ENCODE data around the gene MRPS24. TPM values are rescaled to one million over a fixed set of nuclear protein-coding genes. Genes with fewer than 3 reads are reported as not detected.
"Not testable (repeated sequence)": the region's sequence is repeated elsewhere in the genome, so short reads cannot be mapped to it uniquely, and the experiment has no call there.

MRPS24 gene
- total RNA-seq, 1 donor from 2014 or later: 225 TPM

- H3K4me3 ChIP-seq (ENCODE audit: low read depth, low read length): no peak overlapping the region
- DNase-seq (ENCODE audit: low read depth): no peak
- no peak for TF ChIP-seq CTCF (conservative IDR thresholded peaks at IDR 0.05; ENCODE audit: low read depth, low read length)
Observed at GRCh38 chr7:43844257-43844656, 25.1 kb downstream of the MRPS24 start.

- no peak for DNase-seq (ENCODE audit: low read depth)
- no peak overlapping the region for H3K4me3 ChIP-seq (ENCODE audit: low read depth, low read length)
- no peak for TF ChIP-seq CTCF (conservative IDR thresholded peaks at IDR 0.05; ENCODE audit: low read depth, low read length)
Observed at GRCh38 chr7:43843296-43843695, 26.0 kb downstream of the MRPS24 start.

GRCh38 chr7:43838201-43838658, 31.1 kb downstream of the MRPS24 start:
- peak overlapping the region; percentile 49 for H3K4me3 ChIP-seq (ENCODE audit: low read depth, low read length)
- no peak for TF ChIP-seq CTCF (conservative IDR thresholded peaks at IDR 0.05; ENCODE audit: low read depth, low read length)
- no peak for DNase-seq (ENCODE audit: low read depth)

- TF ChIP-seq CTCF (conservative IDR thresholded peaks at IDR 0.05; ENCODE audit: low read depth, low read length): no peak
- DNase-seq (ENCODE audit: low read depth): peak; percentile 40
- H3K4me3 ChIP-seq (ENCODE audit: low read depth, low read length): peak overlapping the region; percentile 41
Observed at GRCh38 chr7:43834463-43835251, 34.7 kb downstream of the MRPS24 start.

GRCh38 chr7:43830917-43831316, 38.4 kb downstream of the MRPS24 start:
- not testable (repeated sequence) for H3K4me3 ChIP-seq (ENCODE audit: low read depth, low read length); DNase-seq (ENCODE audit: low read depth)

- no peak for TF ChIP-seq CTCF (conservative IDR thresholded peaks at IDR 0.05; ENCODE audit: low read depth, low read length)
- no peak for DNase-seq (ENCODE audit: low read depth)
- H3K4me3 ChIP-seq (ENCODE audit: low read depth, low read length): no peak overlapping the region
Observed at GRCh38 chr7:43825391-43825808, 43.9 kb downstream of the MRPS24 start.

- no peak overlapping the region for H3K4me3 ChIP-seq (ENCODE audit: low read depth, low read length)
- TF ChIP-seq CTCF (conservative IDR thresholded peaks at IDR 0.05; ENCODE audit: low read depth, low read length): no peak
- no peak for DNase-seq (ENCODE audit: low read depth)
Observed at GRCh38 chr7:43824963-43825362, 44.4 kb downstream of the MRPS24 start.

GRCh38 chr7:43824513-43824912, 44.8 kb downstream of the MRPS24 start:
- H3K4me3 ChIP-seq (ENCODE audit: low read depth, low read length); DNase-seq (ENCODE audit: low read depth): not testable (repeated sequence)

Measured in epithelial cell of proximal tubule (primary cell).